OCI-LY7 (cell line): Measurements from ENCODE around the gene WNT11.

Experiments
- CTCF ChIP-seq: fragments of 200-600 bp; sonication (generic); conservative IDR thresholded peaks from 2 replicates; pipeline ENCODE4 v1.5.1; 2014; ENCODE audit warnings: mild to moderate bottlenecking, antibody characterized with exemption, low read length, moderate library complexity, mixed read lengths
- EZH2phosphoT487 ChIP-seq: fragments of 200-600 bp; sonication (generic); IDR thresholded peaks from 2 replicates; pipeline ENCODE4 v1.6.1; 2018; ENCODE audit warnings: low read depth, borderline replicate concordance, mild to moderate bottlenecking, mixed run types, antibody characterized with exemption, low read length, moderate library complexity, mixed read lengths

DNA sequence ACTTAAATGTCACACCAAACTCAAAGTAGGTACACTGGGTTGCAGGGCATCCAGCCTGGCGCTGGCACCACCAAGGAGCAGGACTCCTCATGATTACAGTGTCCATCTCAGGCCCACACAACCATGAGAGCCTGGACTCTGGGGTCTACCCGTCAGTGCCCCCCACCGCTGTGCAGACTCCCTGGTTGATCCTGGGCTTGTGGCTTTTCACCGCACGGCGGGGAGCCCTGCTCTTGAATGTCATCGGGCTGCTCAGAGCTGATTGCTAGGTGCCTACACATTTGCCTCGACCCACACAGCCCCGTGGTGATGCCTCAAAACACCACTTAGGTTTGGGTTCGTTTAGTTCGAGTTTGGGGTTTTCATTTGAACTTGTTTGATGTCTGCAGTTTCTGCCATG is 63.0 kb downstream of the WNT11 start:
- no peak for TF ChIP-seq CTCF
- TF ChIP-seq EZH2phosphoT487: no peak
